ENCODE data around the gene CLTCL1. TPM values are rescaled to one million over a fixed set of nuclear protein-coding genes. Genes with fewer than 3 reads are reported as not detected.
A peak's percentile ranks its signal among the peaks of the same experiment; 100 is the strongest.

The CLTCL1 gene
- total and polyA plus RNA-seq, 4 donors: 2.6 to 9.2 (median 4.3) TPM

DNA sequence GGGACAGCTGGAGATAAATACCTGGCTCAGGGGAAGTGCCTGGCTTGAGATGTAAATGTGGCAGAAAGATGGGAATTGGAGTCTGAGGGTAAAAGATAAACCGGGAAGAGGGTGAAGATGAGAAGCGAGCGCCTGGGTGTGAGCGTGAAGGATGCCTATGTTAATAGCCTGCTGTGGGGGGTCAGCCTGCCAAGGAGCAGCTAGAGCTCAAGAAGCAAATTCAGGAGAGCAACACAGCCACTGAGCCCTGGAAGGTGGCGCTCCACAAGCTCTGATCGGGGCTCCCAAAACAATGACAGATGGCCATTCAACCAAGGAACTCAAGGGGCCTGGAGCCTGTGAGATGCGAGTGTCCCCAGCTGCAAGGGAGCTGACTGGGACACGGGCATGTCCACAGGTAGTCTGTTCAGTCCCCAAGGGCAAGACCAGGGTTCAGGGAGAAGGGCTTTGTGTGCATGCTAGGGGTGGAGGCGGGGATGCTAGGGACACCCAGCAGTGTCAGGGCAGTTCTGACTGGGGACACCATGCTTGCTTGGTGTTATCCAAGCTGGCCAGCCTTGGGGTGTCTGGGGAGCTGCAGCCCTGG lies 144.2 kb downstream of the CLTCL1 start:
- H3K27ac ChIP-seq (ENCODE audit: low read depth in 1 of 2, low read length in 1 of 2): no peak overlapping the region
- H3K9me3 ChIP-seq (ENCODE audit: control insufficient read depth in 4 of 4, insufficient read depth in 3 of 4, low read length in 3 of 4): peaks cover 0 to 3% (median 0%) of the 10 kb centered on the region in 4 donors
- peaks cover 0 to 8% (median 3%) of the 10 kb centered on the region in 5 donors for H3K4me1 ChIP-seq (ENCODE audit: control insufficient read depth in 5 of 5, insufficient read depth in 5 of 5, low read length in 5 of 5)
- no peak for ATAC-seq (ENCODE audit: insufficient read depth, low FRiP score)
- peaks cover 22 to 44% (median 37%) of the 10 kb centered on the region in 3 donors for H3K27me3 ChIP-seq (ENCODE audit: control insufficient read depth in 3 of 3, insufficient read depth in 3 of 3, low read length in 2 of 3)
- no peak overlapping the region for H3K9ac ChIP-seq (ENCODE audit: insufficient read depth in 1 of 2, low read length in 2 of 2)
- TF ChIP-seq, protein P1, sequence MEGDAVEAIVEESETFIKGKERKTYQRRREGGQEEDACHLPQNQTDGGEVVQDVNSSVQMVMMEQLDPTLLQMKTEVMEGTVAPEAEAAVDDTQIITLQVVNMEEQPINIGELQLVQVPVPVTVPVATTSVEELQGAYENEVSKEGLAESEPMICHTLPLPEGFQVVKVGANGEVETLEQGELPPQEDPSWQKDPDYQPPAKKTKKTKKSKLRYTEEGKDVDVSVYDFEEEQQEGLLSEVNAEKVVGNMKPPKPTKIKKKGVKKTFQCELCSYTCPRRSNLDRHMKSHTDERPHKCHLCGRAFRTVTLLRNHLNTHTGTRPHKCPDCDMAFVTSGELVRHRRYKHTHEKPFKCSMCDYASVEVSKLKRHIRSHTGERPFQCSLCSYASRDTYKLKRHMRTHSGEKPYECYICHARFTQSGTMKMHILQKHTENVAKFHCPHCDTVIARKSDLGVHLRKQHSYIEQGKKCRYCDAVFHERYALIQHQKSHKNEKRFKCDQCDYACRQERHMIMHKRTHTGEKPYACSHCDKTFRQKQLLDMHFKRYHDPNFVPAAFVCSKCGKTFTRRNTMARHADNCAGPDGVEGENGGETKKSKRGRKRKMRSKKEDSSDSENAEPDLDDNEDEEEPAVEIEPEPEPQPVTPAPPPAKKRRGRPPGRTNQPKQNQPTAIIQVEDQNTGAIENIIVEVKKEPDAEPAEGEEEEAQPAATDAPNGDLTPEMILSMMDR (IDR thresholded peaks at IDR 0.05; ENCODE audit: control extremely low read depth, extremely low read depth): no peak
- DNase-seq: no peak
- no peak overlapping the region for H3K4me3 ChIP-seq
- peaks cover 0 to 4% (median 1%) of the 10 kb centered on the region in 4 donors for H3K36me3 ChIP-seq (ENCODE audit: control insufficient read depth in 4 of 4, insufficient read depth in 4 of 4, low read length in 4 of 4)
- 35 to 39% methylated on average over 9 of the region's 9 CpGs for WGBS, 2 donors

DNA sequence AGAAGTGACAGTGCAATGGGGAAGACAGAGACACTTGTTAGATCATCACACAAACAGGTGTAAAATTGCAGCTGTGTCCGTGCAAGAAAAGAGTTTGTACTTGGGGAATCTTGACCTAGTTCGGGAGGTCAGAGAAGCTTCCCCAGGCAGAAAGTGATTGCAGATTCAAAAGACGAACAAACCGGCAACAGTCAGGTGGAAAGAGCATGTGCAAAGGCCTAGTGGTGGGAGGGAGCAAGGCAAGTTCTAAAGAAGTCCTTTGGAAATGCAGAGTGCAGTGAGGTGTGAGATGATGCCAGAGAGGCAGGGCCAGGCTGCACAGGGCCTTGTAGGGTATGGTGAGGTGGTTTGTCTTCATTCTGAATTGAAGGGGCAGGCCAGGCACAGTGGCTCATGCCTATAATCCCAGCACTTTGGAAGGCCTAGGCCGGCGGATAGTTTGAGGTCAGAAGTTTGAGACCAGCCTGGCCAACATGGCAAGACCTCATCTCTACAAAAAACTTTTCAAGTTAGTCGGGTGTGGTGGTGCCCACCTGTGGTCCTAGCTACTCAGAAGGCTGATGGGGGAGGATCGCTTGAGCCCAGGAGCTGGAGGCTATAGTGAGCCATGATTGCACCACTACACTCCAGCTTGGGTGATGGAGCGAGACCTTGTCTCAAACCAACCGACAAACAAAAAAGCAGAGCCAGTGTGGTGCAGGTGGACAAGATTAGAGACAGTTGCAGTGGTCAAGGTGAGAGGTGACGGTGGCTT lies 145.1 kb downstream of the CLTCL1 start:
- peaks cover 0 to 8% (median 6%) of the 10 kb centered on the region in 4 donors for H3K36me3 ChIP-seq (ENCODE audit: control insufficient read depth in 4 of 4, insufficient read depth in 4 of 4, low read length in 4 of 4)
- TF ChIP-seq, protein P1 (IDR thresholded peaks at IDR 0.05; ENCODE audit: control extremely low read depth, extremely low read depth): no peak
- no peak overlapping the region for H3K27ac ChIP-seq (ENCODE audit: low read depth in 1 of 2, low read length in 1 of 2)
- H3K4me3 ChIP-seq: no peak overlapping the region
- no peak overlapping the region for H3K9ac ChIP-seq (ENCODE audit: insufficient read depth in 1 of 2, low read length in 2 of 2)
- H3K27me3 ChIP-seq (ENCODE audit: control insufficient read depth in 3 of 3, insufficient read depth in 3 of 3, low read length in 2 of 3): peaks cover 22 to 35% (median 28%) of the 10 kb centered on the region in 3 donors
- H3K4me1 ChIP-seq (ENCODE audit: control insufficient read depth in 5 of 5, insufficient read depth in 5 of 5, low read length in 5 of 5): peaks cover 0 to 8% (median 3%) of the 10 kb centered on the region in 5 donors
- ATAC-seq (ENCODE audit: insufficient read depth, low FRiP score) (no peak), DNase-seq (no peak)
- H3K9me3 ChIP-seq (ENCODE audit: control insufficient read depth in 4 of 4, insufficient read depth in 3 of 4, low read length in 3 of 4): peaks cover 0 to 3% (median 0%) of the 10 kb centered on the region in 4 donors
- 86 to 90% methylated on average over 11 of the region's 11 CpGs for WGBS, 2 donors

GRCh38 chr22:19143967-19144400 lies 147.5 kb downstream of the CLTCL1 start:
- Histone ChIP-seq H3K27ac (ENCODE audit: low read depth in 1 of 2, low read length in 1 of 2) (peak overlapping the region; percentile 71 to 76), H3K27me3 (ENCODE audit: control insufficient read depth in 3 of 3, insufficient read depth in 3 of 3, low read length in 2 of 3) (peaks cover 9 to 23% (median 23%) of the 10 kb centered on the region in 3 donors), H3K9ac (ENCODE audit: insufficient read depth in 1 of 2, low read length in 2 of 2) (peak overlapping the region; percentile 81), H3K4me1 (ENCODE audit: control insufficient read depth in 5 of 5, insufficient read depth in 5 of 5, low read length in 5 of 5) (peaks cover 0 to 8% (median 0%) of the 10 kb centered on the region in 5 donors), H3K9me3 (ENCODE audit: control insufficient read depth in 4 of 4, insufficient read depth in 3 of 4, low read length in 3 of 4) (no peaks in the 10 kb centered on the region), H3K36me3 (ENCODE audit: control insufficient read depth in 4 of 4, insufficient read depth in 4 of 4, low read length in 4 of 4) (peaks cover 5 to 31% (median 23%) of the 10 kb centered on the region in 4 donors), H3K4me3 (peak overlapping the region; percentile 90)
- TF ChIP-seq, protein P1 (IDR thresholded peaks at IDR 0.05; ENCODE audit: control extremely low read depth, extremely low read depth): no peak
- DNase-seq (no peak), ATAC-seq (ENCODE audit: insufficient read depth, low FRiP score) (no peak)
- WGBS, 2 donors: 3% methylated on average over 17 of the region's 17 CpGs
